ENCODE results near the gene MCOLN2.

DNA sequence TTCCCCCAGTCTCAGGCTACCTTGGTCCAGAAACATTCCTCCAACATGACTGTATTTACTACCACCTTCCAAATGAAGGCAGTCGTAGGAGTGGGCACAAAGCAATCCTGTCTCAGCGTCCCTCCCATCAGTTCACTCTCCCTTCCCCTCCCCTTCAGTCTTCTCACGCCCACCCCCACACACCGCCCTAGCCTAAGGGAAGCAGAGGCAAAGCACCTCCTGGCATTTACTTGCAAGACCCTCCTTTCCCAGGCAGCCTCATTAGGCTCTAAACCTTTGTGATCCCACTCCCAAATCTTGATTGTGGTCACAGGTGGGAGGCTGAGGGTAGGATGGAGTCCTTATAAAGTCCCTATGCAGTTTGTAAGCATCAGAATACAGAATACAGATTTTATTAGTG lies 80.0 kb downstream of the MCOLN2 start:
- TF ChIP-seq GABPA (IDR thresholded peaks at IDR 0.05; ENCODE audit: borderline replicate concordance, insufficient read depth, low read length) (no peak), POLR2A (IDR thresholded peaks at IDR 0.05; ENCODE audit: control extremely low read depth in 1 of 2, low read depth in 2 of 2, low read length in 2 of 2) (no peak), BRCA1 (IDR thresholded peaks at IDR 0.05; ENCODE audit: low read depth, low read length) (no peak), POLR2AphosphoS5 (IDR thresholded peaks at IDR 0.05; ENCODE audit: low read depth, low read length) (no peak), KDM5A (IDR thresholded peaks at IDR 0.05; ENCODE audit: low read length) (no peak), CEBPB (IDR thresholded peaks at IDR 0.05; ENCODE audit: low read depth, low read length) (no peak), BACH1 (IDR thresholded peaks at IDR 0.05; ENCODE audit: low read length) (no peak), EGR1 (IDR thresholded peaks at IDR 0.05; ENCODE audit: borderline replicate concordance, low read depth, low read length) (no peak), RXRA (IDR thresholded peaks at IDR 0.05; ENCODE audit: insufficient read depth, low read depth, low read length) (no peak), TAF1 (IDR thresholded peaks at IDR 0.05; ENCODE audit: low read depth, low read length) (no peak), RFX5 (IDR thresholded peaks at IDR 0.05; ENCODE audit: borderline replicate concordance, low read depth, low read length) (no peak), RNF2 (IDR thresholded peaks at IDR 0.05; ENCODE audit: borderline replicate concordance, low read depth, low read length, missing control alignments, poor library complexity, severe bottlenecking) (no peak)
- TF ChIP-seq, protein P1, sequence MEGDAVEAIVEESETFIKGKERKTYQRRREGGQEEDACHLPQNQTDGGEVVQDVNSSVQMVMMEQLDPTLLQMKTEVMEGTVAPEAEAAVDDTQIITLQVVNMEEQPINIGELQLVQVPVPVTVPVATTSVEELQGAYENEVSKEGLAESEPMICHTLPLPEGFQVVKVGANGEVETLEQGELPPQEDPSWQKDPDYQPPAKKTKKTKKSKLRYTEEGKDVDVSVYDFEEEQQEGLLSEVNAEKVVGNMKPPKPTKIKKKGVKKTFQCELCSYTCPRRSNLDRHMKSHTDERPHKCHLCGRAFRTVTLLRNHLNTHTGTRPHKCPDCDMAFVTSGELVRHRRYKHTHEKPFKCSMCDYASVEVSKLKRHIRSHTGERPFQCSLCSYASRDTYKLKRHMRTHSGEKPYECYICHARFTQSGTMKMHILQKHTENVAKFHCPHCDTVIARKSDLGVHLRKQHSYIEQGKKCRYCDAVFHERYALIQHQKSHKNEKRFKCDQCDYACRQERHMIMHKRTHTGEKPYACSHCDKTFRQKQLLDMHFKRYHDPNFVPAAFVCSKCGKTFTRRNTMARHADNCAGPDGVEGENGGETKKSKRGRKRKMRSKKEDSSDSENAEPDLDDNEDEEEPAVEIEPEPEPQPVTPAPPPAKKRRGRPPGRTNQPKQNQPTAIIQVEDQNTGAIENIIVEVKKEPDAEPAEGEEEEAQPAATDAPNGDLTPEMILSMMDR (IDR thresholded peaks at IDR 0.05; ENCODE audit: control extremely low read depth in 1 of 3, insufficient read depth in 1 of 3, low read depth in 1 of 3, low read length in 3 of 3): no peak

Measured in H1 (cell line).